ENCODE results near the gene RUNDC3A.

Gene RUNDC3A

GRCh38 chr17:44304651-44305050 lies 3.8 kb upstream of the RUNDC3A start:
- Histone ChIP-seq H3K4me1 (ENCODE audit: control insufficient read depth in 1 of 2, insufficient read depth in 2 of 2, low read length in 2 of 2) (peaks cover 7 to 9% of the 10 kb centered on the region in 2 experiments), H4K8ac (ENCODE audit: low read depth, low read length) (no peak overlapping the region), H3K4me3 (ENCODE audit: low read depth, low read length) (no peak overlapping the region), H3K14ac (ENCODE audit: low read length) (no peak overlapping the region), H3K9ac (ENCODE audit: low read length) (no peak overlapping the region), H2BK120ac (ENCODE audit: insufficient read depth, low read length, poor library complexity) (no peak overlapping the region), H3K79me1 (ENCODE audit: low read length) (no peaks in the 10 kb centered on the region), H3K4ac (ENCODE audit: low read depth, low read length) (no peak overlapping the region), H3K27me3 (ENCODE audit: insufficient read depth, low read length) (no peaks in the 10 kb centered on the region), H2AFZ (ENCODE audit: insufficient read depth, low read length, poor library complexity) (no peak overlapping the region), H3K79me2 (ENCODE audit: control insufficient read depth, insufficient read depth, low read length, poor library complexity) (no peaks in the 10 kb centered on the region), H3K18ac (ENCODE audit: low read length) (no peak overlapping the region), H2BK5ac (ENCODE audit: low read depth, low read length, poor library complexity) (no peak overlapping the region), H4K12ac (ENCODE audit: low read depth, low read length) (no peak overlapping the region), H2AK5ac (ENCODE audit: low read length) (no peak overlapping the region), H3K27ac (ENCODE audit: low read depth, low read length) (no peak overlapping the region), H3K23ac (ENCODE audit: low read length) (no peak overlapping the region), H2BK12ac (ENCODE audit: low read length) (no peak overlapping the region), H4K91ac (ENCODE audit: low read depth, low read length) (no peak overlapping the region), H3K9me3 (ENCODE audit: insufficient read depth, low read depth, low read length) (no peaks in the 10 kb centered on the region), H3K36me3 (ENCODE audit: control insufficient read depth in 1 of 2, insufficient read depth in 2 of 2, low read length in 2 of 2) (no peaks in the 10 kb centered on the region), H3K4me2 (ENCODE audit: low read length) (no peak overlapping the region)
- DNase-seq = no peak

- H3K18ac ChIP-seq (ENCODE audit: low read length) = no peak overlapping the region
- H3K27me3 ChIP-seq (ENCODE audit: insufficient read depth, low read length) = no peaks in the 10 kb centered on the region
- no peak overlapping the region for H3K4me3 ChIP-seq (ENCODE audit: low read depth, low read length)
- no peak overlapping the region for H3K14ac ChIP-seq (ENCODE audit: low read length)
- no peak overlapping the region for H3K27ac ChIP-seq (ENCODE audit: low read depth, low read length)
- H4K12ac ChIP-seq (ENCODE audit: low read depth, low read length) = no peak overlapping the region
- H2BK12ac ChIP-seq (ENCODE audit: low read length) = no peak overlapping the region
- H2AK5ac ChIP-seq (ENCODE audit: low read length) = no peak overlapping the region
- no peak overlapping the region for H3K9ac ChIP-seq (ENCODE audit: low read length)
- peaks cover 7 to 9% of the 10 kb centered on the region in 2 experiments for H3K4me1 ChIP-seq (ENCODE audit: control insufficient read depth in 1 of 2, insufficient read depth in 2 of 2, low read length in 2 of 2)
- H3K79me1 ChIP-seq (ENCODE audit: low read length) = no peaks in the 10 kb centered on the region
- peaks cover 3% of the 10 kb centered on the region for H3K9me3 ChIP-seq (ENCODE audit: insufficient read depth, low read depth, low read length)
- no peak overlapping the region for H2BK120ac ChIP-seq (ENCODE audit: insufficient read depth, low read length, poor library complexity)
- H2BK5ac ChIP-seq (ENCODE audit: low read depth, low read length, poor library complexity) = no peak overlapping the region
- no CpG with 5 or more reads among the region's 26 CpGs for WGBS (ENCODE audit: extremely low coverage, insufficient coverage, insufficient read length)
- no peaks in the 10 kb centered on the region for H3K79me2 ChIP-seq (ENCODE audit: control insufficient read depth, insufficient read depth, low read length, poor library complexity)
- no peak overlapping the region for H3K23ac ChIP-seq (ENCODE audit: low read length)
- H3K36me3 ChIP-seq (ENCODE audit: control insufficient read depth in 1 of 2, insufficient read depth in 2 of 2, low read length in 2 of 2) = no peaks in the 10 kb centered on the region
- H4K91ac ChIP-seq (ENCODE audit: low read depth, low read length) = no peak overlapping the region
- no peak overlapping the region for H4K8ac ChIP-seq (ENCODE audit: low read depth, low read length)
- H3K4ac ChIP-seq (ENCODE audit: low read depth, low read length) = no peak overlapping the region
- DNase-seq = peak; percentile 18 to 52
- no peak overlapping the region for H2AFZ ChIP-seq (ENCODE audit: insufficient read depth, low read length, poor library complexity)
- H3K4me2 ChIP-seq (ENCODE audit: low read length) = peak overlapping the region; percentile 94
Observed at GRCh38 chr17:44307387-44308186, 814 bp upstream of the RUNDC3A start.

- H3K9me3 ChIP-seq (ENCODE audit: insufficient read depth, low read depth, low read length) = peaks cover 3% of the 10 kb centered on the region
- no peak overlapping the region for H3K18ac ChIP-seq (ENCODE audit: low read length)
- H2AK5ac ChIP-seq (ENCODE audit: low read length) = no peak overlapping the region
- H3K79me1 ChIP-seq (ENCODE audit: low read length) = no peaks in the 10 kb centered on the region
- no CpG with 5 or more reads among the region's 15 CpGs for WGBS (ENCODE audit: extremely low coverage, insufficient coverage, insufficient read length)
- no peaks in the 10 kb centered on the region for H3K27me3 ChIP-seq (ENCODE audit: insufficient read depth, low read length)
- H3K79me2 ChIP-seq (ENCODE audit: control insufficient read depth, insufficient read depth, low read length, poor library complexity) = no peaks in the 10 kb centered on the region
- H3K4me1 ChIP-seq (ENCODE audit: control insufficient read depth in 1 of 2, insufficient read depth in 2 of 2, low read length in 2 of 2) = peaks cover 7 to 9% of the 10 kb centered on the region in 2 experiments
- no peak overlapping the region for H4K8ac ChIP-seq (ENCODE audit: low read depth, low read length)
- H4K12ac ChIP-seq (ENCODE audit: low read depth, low read length) = no peak overlapping the region
- no peak overlapping the region for H4K91ac ChIP-seq (ENCODE audit: low read depth, low read length)
- no peak overlapping the region for H2BK5ac ChIP-seq (ENCODE audit: low read depth, low read length, poor library complexity)
- no peak overlapping the region for H3K23ac ChIP-seq (ENCODE audit: low read length)
- H3K4me2 ChIP-seq (ENCODE audit: low read length) = peak overlapping the region; percentile 46
- no peaks in the 10 kb centered on the region for H3K36me3 ChIP-seq (ENCODE audit: control insufficient read depth in 1 of 2, insufficient read depth in 2 of 2, low read length in 2 of 2)
- no peak overlapping the region for H3K4me3 ChIP-seq (ENCODE audit: low read depth, low read length)
- no peak for DNase-seq
- no peak overlapping the region for H3K14ac ChIP-seq (ENCODE audit: low read length)
- no peak overlapping the region for H3K4ac ChIP-seq (ENCODE audit: low read depth, low read length)
- no peak overlapping the region for H2AFZ ChIP-seq (ENCODE audit: insufficient read depth, low read length, poor library complexity)
- no peak overlapping the region for H3K9ac ChIP-seq (ENCODE audit: low read length)
- H2BK12ac ChIP-seq (ENCODE audit: low read length) = no peak overlapping the region
- H3K27ac ChIP-seq (ENCODE audit: low read depth, low read length) = no peak overlapping the region
- no peak overlapping the region for H2BK120ac ChIP-seq (ENCODE audit: insufficient read depth, low read length, poor library complexity)
Observed at GRCh38 chr17:44308865-44309264, 464 bp downstream of the RUNDC3A start.

DNA sequence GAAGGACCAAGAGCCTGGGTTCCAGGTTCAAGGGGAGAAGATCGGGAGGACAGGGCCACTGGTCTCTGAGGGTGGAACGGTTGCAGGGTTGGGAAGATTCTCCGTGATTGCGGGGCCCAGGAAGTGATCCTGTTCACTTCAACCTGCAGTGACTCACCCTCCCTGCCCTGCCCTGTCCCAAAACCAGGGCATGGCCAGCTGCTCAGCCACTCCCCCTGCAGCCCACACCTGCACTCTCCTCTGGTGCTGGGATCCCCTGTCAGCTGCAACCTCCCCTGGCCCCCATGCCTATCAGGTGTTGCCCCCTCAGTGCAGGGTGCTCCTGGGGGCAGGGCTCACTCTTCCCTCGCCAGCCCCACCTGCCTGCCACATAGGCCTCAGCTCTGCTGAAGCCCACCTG lies 1.1 kb downstream of the RUNDC3A start:
- Histone ChIP-seq H3K36me3 (ENCODE audit: control insufficient read depth in 1 of 2, insufficient read depth in 2 of 2, low read length in 2 of 2) (no peaks in the 10 kb centered on the region), H2AFZ (ENCODE audit: insufficient read depth, low read length, poor library complexity) (no peak overlapping the region), H3K79me2 (ENCODE audit: control insufficient read depth, insufficient read depth, low read length, poor library complexity) (no peaks in the 10 kb centered on the region), H4K12ac (ENCODE audit: low read depth, low read length) (no peak overlapping the region), H3K4me3 (ENCODE audit: low read depth, low read length) (peak overlapping the region; percentile 9), H2AK5ac (ENCODE audit: low read length) (no peak overlapping the region), H3K18ac (ENCODE audit: low read length) (no peak overlapping the region), H3K4me1 (ENCODE audit: control insufficient read depth in 1 of 2, insufficient read depth in 2 of 2, low read length in 2 of 2) (peaks cover 7 to 9% of the 10 kb centered on the region in 2 experiments), H2BK120ac (ENCODE audit: insufficient read depth, low read length, poor library complexity) (no peak overlapping the region), H3K14ac (ENCODE audit: low read length) (no peak overlapping the region), H2BK5ac (ENCODE audit: low read depth, low read length, poor library complexity) (no peak overlapping the region), H3K4ac (ENCODE audit: low read depth, low read length) (no peak overlapping the region), H3K9ac (ENCODE audit: low read length) (no peak overlapping the region), H3K27me3 (ENCODE audit: insufficient read depth, low read length) (peaks cover 5% of the 10 kb centered on the region), H3K79me1 (ENCODE audit: low read length) (no peaks in the 10 kb centered on the region), H4K8ac (ENCODE audit: low read depth, low read length) (no peak overlapping the region), H2BK12ac (ENCODE audit: low read length) (no peak overlapping the region), H3K4me2 (ENCODE audit: low read length) (no peak overlapping the region), H4K91ac (ENCODE audit: low read depth, low read length) (no peak overlapping the region), H3K27ac (ENCODE audit: low read depth, low read length) (no peak overlapping the region), H3K9me3 (ENCODE audit: insufficient read depth, low read depth, low read length) (peaks cover 4% of the 10 kb centered on the region), H3K23ac (ENCODE audit: low read length) (no peak overlapping the region)
- DNase-seq = no peak
- no CpG with 5 or more reads among the region's 5 CpGs for WGBS (ENCODE audit: extremely low coverage, insufficient coverage, insufficient read length)
